H1 (cell line): ENCODE measurements around the gene TEX26. TPM values are rescaled to one million over a fixed set of nuclear protein-coding genes. Genes with fewer than 3 reads are reported as not detected.

Experiments used
- CTCF ChIA-PET: fragments of 300-600 bp; sonication (Branson Sonifier 250); formaldehyde crosslinking; loops from one replicate; lab custom pipeline; 2021; ENCODE audit not compliant: partially characterized antibody; lab: Charles Lee
- POLR2A ChIA-PET: fragments of 300-600 bp; sonication (Branson Sonifier 250); formaldehyde crosslinking; loops from one replicate; lab custom pipeline; 2021; ENCODE audit warnings: inconsistent platforms; ENCODE audit not compliant: partially characterized antibody; lab: Charles Lee
- DNase-seq, 2 experiments: peaks; one replicate each; pipeline versions ENCODE4 v3.0.0 to v3.0.0-alpha.2; 2010 to 2022; ENCODE audit warnings: low spot score in 2 of 2, low read depth in 1 of 2, mixed read lengths in 1 of 2
- FAIRE-seq: peaks from 2 replicates; lab custom pipeline; 2011; peaks lifted over from hg19 to GRCh38; lab: Jason Lieb, UNC
- H2AFZ ChIP-seq: 2 replicates; pipeline ENCODE4 v1.8.1; 2012; ENCODE audit warnings: low read length, inconsistent platforms
- H2AK5ac ChIP-seq: 2 replicates; pipeline ENCODE4 v1.6.1; 2013; ENCODE audit warnings: low read depth, low read length
- H2BK120ac ChIP-seq: replicated peaks from 2 replicates; pipeline ENCODE3; 2013; ENCODE audit warnings: low read depth, low read length, inconsistent platforms
- H2BK12ac ChIP-seq: 2 replicates; pipeline ENCODE4 v1.6.1; 2013; ENCODE audit warnings: low read depth, low read length
- H2BK15ac ChIP-seq: 2 replicates; pipeline ENCODE4 v1.6.1; 2013; ENCODE audit warnings: low read length
- H2BK20ac ChIP-seq: 2 replicates; pipeline ENCODE4 v1.6.1; 2013; ENCODE audit warnings: low read length
- H2BK5ac ChIP-seq: 2 replicates; pipeline ENCODE4 v1.6.1; 2013; ENCODE audit warnings: low read depth, low read length
- H3K14ac ChIP-seq: 2 replicates; pipeline ENCODE4 v1.6.1; 2013; ENCODE audit warnings: inconsistent platforms; ENCODE audit not compliant: insufficient read length
- H3K18ac ChIP-seq: 2 replicates; pipeline ENCODE4 v1.6.1; 2013; ENCODE audit warnings: low read length; ENCODE audit errors: extremely low read depth
- H3K23ac ChIP-seq: 2 replicates; pipeline ENCODE4 v1.6.1; 2013; ENCODE audit warnings: inconsistent platforms; ENCODE audit not compliant: insufficient read length
- H3K23me2 ChIP-seq: 2 replicates; pipeline ENCODE4 v1.6.1; 2013; ENCODE audit warnings: low read depth, low read length
- H3K27ac ChIP-seq: 2 replicates; pipeline ENCODE4 v1.6.1; 2011; ENCODE audit warnings: low read depth, low read length, inconsistent platforms
- H3K27me3 ChIP-seq, 4 experiments: replicated peaks in 1 of 4; 1 replicate in 1 of 4; 2 replicates in 3 of 4; pipeline versions ENCODE4 v1.6.1 to v1.8.1; 2011 to 2013; ENCODE audit warnings: low read length in 3 of 4, mild to moderate bottlenecking in 3 of 4, inconsistent platforms in 2 of 4, mixed read lengths in 2 of 4, moderate library complexity in 1 of 4; ENCODE audit not compliant: control insufficient read depth in 3 of 4, insufficient read depth in 3 of 4; ENCODE audit errors: extremely low read depth in 1 of 4
- H3K36me3 ChIP-seq, 4 experiments: 2 replicates each; pipeline versions ENCODE4 v1.6.1 to v1.8.1; 2011 to 2013; ENCODE audit warnings: mild to moderate bottlenecking in 4 of 4, low read length in 3 of 4, moderate library complexity in 2 of 4, control low read depth in 1 of 4, inconsistent platforms in 1 of 4; ENCODE audit not compliant: insufficient read depth in 4 of 4, control insufficient read depth in 2 of 4
- H3K4ac ChIP-seq: replicated peaks from 2 replicates; pipeline ENCODE3; 2013; ENCODE audit warnings: low read length, low read depth, mixed read lengths, inconsistent platforms; ENCODE audit not compliant: insufficient read length
- H3K4me1 ChIP-seq, 4 experiments: replicated peaks in 1 of 4; 1 replicate in 1 of 4; 2 replicates in 3 of 4; pipeline versions ENCODE4 v1.6.1 to v1.8.1; 2011 to 2013; ENCODE audit warnings: low read length in 3 of 4, inconsistent platforms in 2 of 4, mixed read lengths in 1 of 4; ENCODE audit not compliant: insufficient read depth in 4 of 4, control insufficient read depth in 3 of 4
- H3K4me2 ChIP-seq, 2 experiments: 2 replicates each; pipeline versions ENCODE4 v1.6.1 to v1.8.1; 2011 to 2013; ENCODE audit warnings: low read depth in 2 of 2, low read length in 2 of 2, control low read depth in 1 of 2, inconsistent platforms in 1 of 2, mild to moderate bottlenecking in 1 of 2; ENCODE audit not compliant: insufficient read depth in 1 of 2
- H3K4me3 ChIP-seq, 4 experiments: fragments of 200-600, 300-600 bp in 1 of 4; sonication (generic), shearing (Covaris generic), sonication (Bioruptor Twin) in 1 of 4; 2 replicates each; pipeline versions ENCODE4 v1.5.1 to v1.8.1; 2011 to 2016; ENCODE audit warnings: low read length in 4 of 4, low read depth in 3 of 4, control low read depth in 2 of 4, inconsistent platforms in 2 of 4, mild to moderate bottlenecking in 2 of 4, mixed read lengths in 1 of 4, moderate library complexity in 1 of 4; ENCODE audit not compliant: insufficient read depth in 2 of 4; ENCODE audit errors: extremely low read depth in 1 of 4
- H3K56ac ChIP-seq: replicated peaks from 2 replicates; pipeline ENCODE3; 2013; ENCODE audit warnings: low read depth, mild to moderate bottlenecking, mixed read lengths, low read length, inconsistent platforms; ENCODE audit not compliant: insufficient read length
- H3K79me1 ChIP-seq: 2 replicates; pipeline ENCODE4 v1.6.1; 2013; ENCODE audit warnings: low read depth, low read length, control low read depth
- H3K79me2 ChIP-seq, 2 experiments: 2 replicates each; pipeline versions ENCODE4 v1.6.1 to v1.8.1; 2012 to 2013; ENCODE audit warnings: low read length in 2 of 2, mild to moderate bottlenecking in 2 of 2, inconsistent platforms in 1 of 2; ENCODE audit not compliant: insufficient read depth in 2 of 2, control insufficient read depth in 1 of 2
- H3K9ac ChIP-seq, 4 experiments: replicated peaks in 1 of 4; 1 replicate in 1 of 4; 2 replicates in 3 of 4; pipeline versions ENCODE4 v1.6.1 to v1.8.1; 2011 to 2013; ENCODE audit warnings: low read depth in 3 of 4, low read length in 3 of 4, control low read depth in 2 of 4, mild to moderate bottlenecking in 2 of 4, moderate library complexity in 2 of 4, inconsistent platforms in 1 of 4; ENCODE audit errors: extremely low read depth in 1 of 4
- H3K9me3 ChIP-seq, 2 experiments: 2 replicates each; pipeline versions ENCODE4 v1.6.1 to v1.8.1; 2012 to 2013; ENCODE audit warnings: mild to moderate bottlenecking in 2 of 2, moderate library complexity in 2 of 2, control low read depth in 1 of 2, inconsistent platforms in 1 of 2, low read depth in 1 of 2, low read length in 1 of 2, mixed read lengths in 1 of 2; ENCODE audit not compliant: insufficient read depth in 2 of 2
- H4K20me1 ChIP-seq, 2 experiments: replicated peaks in 1 of 2; 2 replicates each; pipeline versions ENCODE3 to v1.8.1; 2011 to 2013; ENCODE audit warnings: inconsistent platforms in 2 of 2, low read length in 2 of 2, mild to moderate bottlenecking in 1 of 2; ENCODE audit not compliant: insufficient read depth in 2 of 2, control insufficient read depth in 1 of 2
- H4K5ac ChIP-seq: 2 replicates; pipeline ENCODE4 v1.6.1; 2013; ENCODE audit warnings: low read length, low read depth, mixed read lengths, inconsistent platforms; ENCODE audit not compliant: insufficient read length
- H4K8ac ChIP-seq: 2 replicates; pipeline ENCODE4 v1.8.0; 2013; ENCODE audit warnings: mild to moderate bottlenecking, moderate library complexity, low read length, inconsistent platforms; ENCODE audit not compliant: insufficient read depth; ENCODE audit errors: extremely low read depth
- H4K91ac ChIP-seq: replicated peaks from 2 replicates; pipeline ENCODE3; 2013; ENCODE audit warnings: low read length, mixed read lengths, inconsistent platforms; ENCODE audit not compliant: insufficient read length
- WGBS, 2 experiments: shearing (Covaris generic) in 1 of 2; methylation state at CpG; one replicate each; pipeline versions ENCODE4 v1.1.6 to v1.1.7; 2013 to 2015; ENCODE audit warnings: low lambda C conversion rate in 2 of 2, mixed read lengths in 2 of 2, inconsistent platforms in 1 of 2, low coverage in 1 of 2, missing lambda C conversion rate in 1 of 2; ENCODE audit not compliant: insufficient replicate concordance in 2 of 2, insufficient coverage in 1 of 2, insufficient read length in 1 of 2; ENCODE audit errors: extremely low coverage in 1 of 2, missing lambda C conversion rate in 1 of 2; 5-methylcytosine and 5-hydroxymethylcytosine counted together
- polyA plus RNA-seq, 7 experiments: library from polyadenylated mRNA; depleted of rRNA in 3 of 7; stranded (reverse) in 5 of 7; unstranded in 2 of 7; fragments of >200 nt in 5 of 7; fragments of 200-250 nt in 2 of 7; gene quantifications; 1 replicate in 5 of 7; 2 replicates in 1 of 7; 4 replicates in 1 of 7; pipeline versions ENCODE4 v1.2.1 to v1.2.3, GENCODE V29; 2011 to 2013; ENCODE audit warnings: missing spikeins in 2 of 7, mixed read lengths in 2 of 7
- total RNA-seq: library from RNA; stranded (reverse); fragmentation: NEBNext Ultra II Directional; extraction: Animal tissue kit (Norgen Biotek cat#: 25700); gene quantifications from 2 replicates; pipeline ENCODE4 v1.2.1, GENCODE V29; 2021

The TEX26 gene
- total and polyA plus RNA-seq, 2 of the 8 experiments (the other 6 are each of a cell fraction or from before 2014, with no cell fraction given), result not detected

GRCh38 chr13:30991922-30992321 lies 59.5 kb downstream of the TEX26 start:
- no peak overlapping the region for H3K4ac ChIP-seq
- H3K27me3 ChIP-seq, result no peaks in the 10 kb centered on the region
- POLR2A ChIA-PET, result no interaction called here
- no peak overlapping the region for H2BK120ac ChIP-seq
- 0 out of 7 replicates have a peak, but pooled peaks cover 0 to 2% (median under 1%) of the 10 kb centered on the region in 4 experiments for H3K4me1 ChIP-seq
- no peaks in the 10 kb centered on the region for H3K79me2 ChIP-seq
- no peak overlapping the region for H2AK5ac ChIP-seq
- no peak overlapping the region for H4K91ac ChIP-seq
- peaks cover 0 to 4% of the 10 kb centered on the region in 2 experiments; a peak in 2 of 4 replicates for H3K9me3 ChIP-seq
- no peak overlapping the region for H3K56ac ChIP-seq
- H2BK20ac ChIP-seq, result no peak overlapping the region
- H4K8ac ChIP-seq, result no peak overlapping the region
- no peak overlapping the region for H3K14ac ChIP-seq
- H2BK5ac ChIP-seq, result no peak overlapping the region
- H2BK12ac ChIP-seq, result no peak overlapping the region
- H3K36me3 ChIP-seq, result no peaks in the 10 kb centered on the region
- no peak overlapping the region for H2BK15ac ChIP-seq
- DNase-seq (no peak), FAIRE-seq (no peak)
- WGBS, 2 experiments, result 97% methylated on average over 7 of the region's 7 CpGs; no CpG with 5 or more reads in 1 of the 2 experiments
- H2AFZ ChIP-seq, result no peak overlapping the region
- no peaks in the 10 kb centered on the region for H4K20me1 ChIP-seq
- H3K27ac ChIP-seq, result no peak overlapping the region
- H4K5ac ChIP-seq, result no peak overlapping the region
- no peaks in the 10 kb centered on the region; the same call in 1 of the 2 replicates for H3K23me2 ChIP-seq
- H3K79me1 ChIP-seq, result no peaks in the 10 kb centered on the region
- H3K23ac ChIP-seq, result no peak overlapping the region
- H3K9ac ChIP-seq, result no peak overlapping the region
- H3K18ac ChIP-seq, result no peak overlapping the region
- H3K4me3 ChIP-seq, result no peak overlapping the region
- H3K4me2 ChIP-seq, result no peak overlapping the region
- CTCF ChIA-PET, result no interaction called here
